H9 (cell line): ENCODE measurements around the gene FMNL1. TPM values are rescaled to one million over a fixed set of nuclear protein-coding genes. Genes with fewer than 3 reads are reported as not detected.

Experiments
- DNase-seq: peaks from one replicate; pipeline ENCODE4 v3.0.0-alpha.2; 2017
- H2AFZ ChIP-seq: one replicate; pipeline ENCODE4 v1.6.1; 2013; ENCODE audit warnings: mild to moderate bottlenecking, low read length, control low read depth, moderate library complexity
- H2AK5ac ChIP-seq: 2 replicates; pipeline ENCODE4 v1.6.1; 2013; ENCODE audit warnings: low read length, control low read depth, mixed read lengths; ENCODE audit not compliant: insufficient read length
- H2BK120ac ChIP-seq: one replicate; pipeline ENCODE4 v1.6.1; 2013; ENCODE audit warnings: low read depth, mild to moderate bottlenecking, low read length, control low read depth, inconsistent platforms; ENCODE audit not compliant: poor library complexity, severe bottlenecking
- H2BK12ac ChIP-seq: 2 replicates; pipeline ENCODE4 v1.6.1; 2013; ENCODE audit warnings: low read length, control low read depth, mixed read lengths, low read depth; ENCODE audit not compliant: insufficient read length
- H2BK15ac ChIP-seq: 2 replicates; pipeline ENCODE4 v1.6.1; 2013; ENCODE audit warnings: low read depth, low read length, control low read depth
- H2BK20ac ChIP-seq: one replicate; pipeline ENCODE4 v1.6.1; 2013; ENCODE audit warnings: low read depth, mild to moderate bottlenecking, low read length, control low read depth, inconsistent platforms; ENCODE audit not compliant: poor library complexity, severe bottlenecking
- H2BK5ac ChIP-seq: 2 replicates; pipeline ENCODE4 v1.6.1; 2013; ENCODE audit warnings: low read length, control low read depth, mixed read lengths; ENCODE audit not compliant: insufficient read length
- H3K14ac ChIP-seq: 2 replicates; pipeline ENCODE4 v1.6.1; 2013; ENCODE audit warnings: low read length, control low read depth; ENCODE audit not compliant: insufficient read depth
- H3K18ac ChIP-seq: 2 replicates; pipeline ENCODE4 v1.6.1; 2013; ENCODE audit warnings: low read depth, mild to moderate bottlenecking, mixed read lengths, low read length, control low read depth; ENCODE audit not compliant: insufficient read length
- H3K23ac ChIP-seq: 2 replicates; pipeline ENCODE4 v1.6.1; 2013; ENCODE audit warnings: low read length, control low read depth, mixed read lengths, low read depth; ENCODE audit not compliant: insufficient read length
- H3K23me2 ChIP-seq: 2 replicates; pipeline ENCODE4 v1.6.1; 2013; ENCODE audit warnings: low read depth, mild to moderate bottlenecking, mixed read lengths, low read length, control low read depth; ENCODE audit not compliant: insufficient read length, poor library complexity, severe bottlenecking
- H3K27ac ChIP-seq: 2 replicates; pipeline ENCODE4 v1.5.1; 2013; ENCODE audit warnings: low read length, control low read depth, mixed read lengths, low read depth; ENCODE audit not compliant: insufficient read length
- H3K27me3 ChIP-seq: 2 replicates; pipeline ENCODE4 v1.6.1; 2013; ENCODE audit warnings: low read length, control low read depth, inconsistent platforms; ENCODE audit not compliant: insufficient read depth
- H3K4ac ChIP-seq: 2 replicates; pipeline ENCODE4 v1.6.1; 2013; ENCODE audit warnings: low read depth, mild to moderate bottlenecking, control low read depth, inconsistent platforms, low read length, moderate library complexity
- H3K4me1 ChIP-seq: 2 replicates; pipeline ENCODE4 v1.6.1; 2013; ENCODE audit warnings: low read length, control low read depth, inconsistent platforms; ENCODE audit not compliant: insufficient read depth
- H3K4me2 ChIP-seq: 2 replicates; pipeline ENCODE4 v1.6.1; 2013; ENCODE audit warnings: low read length, control low read depth, mixed read lengths; ENCODE audit not compliant: insufficient read length, insufficient read depth
- H3K56ac ChIP-seq: 2 replicates; pipeline ENCODE4 v1.6.1; 2013; ENCODE audit warnings: low read depth, mild to moderate bottlenecking, mixed read lengths, low read length, control low read depth; ENCODE audit not compliant: insufficient read length
- H3K79me1 ChIP-seq: 2 replicates; pipeline ENCODE4 v1.6.1; 2013; ENCODE audit warnings: low read depth, mild to moderate bottlenecking, moderate library complexity, low read length, control low read depth, inconsistent platforms; ENCODE audit not compliant: insufficient read depth, poor library complexity, severe bottlenecking
- H3K79me2 ChIP-seq: 2 replicates; pipeline ENCODE4 v1.6.1; 2013; ENCODE audit warnings: low read length, control low read depth, inconsistent platforms; ENCODE audit not compliant: insufficient read depth
- H3K9ac ChIP-seq: 2 replicates; pipeline ENCODE4 v1.6.1; 2013; ENCODE audit warnings: low read length, control low read depth, mixed read lengths; ENCODE audit not compliant: insufficient read length; ENCODE audit errors: extremely low read depth
- H3K9me3 ChIP-seq: one replicate; pipeline ENCODE4 v1.6.1; 2013; ENCODE audit warnings: low read depth, low read length, inconsistent platforms; ENCODE audit not compliant: control insufficient read depth
- H3T11ph ChIP-seq: one replicate; pipeline ENCODE4 v1.6.1; 2013; ENCODE audit warnings: mild to moderate bottlenecking, low read length, control low read depth, inconsistent platforms
- H4K20me1 ChIP-seq: one replicate; pipeline ENCODE4 v1.6.1; 2013; ENCODE audit not compliant: control insufficient read depth, insufficient read length, insufficient read depth
- H4K5ac ChIP-seq: 2 replicates; pipeline ENCODE4 v1.6.1; 2013; ENCODE audit warnings: low read depth, mild to moderate bottlenecking, mixed read lengths, low read length, control low read depth; ENCODE audit not compliant: insufficient read length
- H4K8ac ChIP-seq: replicated peaks from 2 replicates; pipeline ENCODE4 v1.6.1; 2013; ENCODE audit warnings: low read length, control low read depth, mixed read lengths, low read depth; ENCODE audit not compliant: insufficient read length
- H4K91ac ChIP-seq: 2 replicates; pipeline ENCODE4 v1.6.1; 2013; ENCODE audit warnings: low read depth, mild to moderate bottlenecking, moderate library complexity, mixed read lengths, low read length, control low read depth; ENCODE audit not compliant: insufficient read length
- H3K27ac Mint-ChIP-seq, 3 experiments: 2 replicates in 2 of 3; 3 replicates in 1 of 3; pipeline ENCODE4 v1.8.0; 2020 to 2021; ENCODE audit warnings: mixed read lengths in 3 of 3, mild to moderate bottlenecking in 1 of 3, moderate library complexity in 1 of 3
- H3K27me3 Mint-ChIP-seq: 2 replicates; pipeline ENCODE4 v1.8.0; 2021; ENCODE audit warnings: low read depth, mild to moderate bottlenecking, moderate library complexity, mixed read lengths
- H3K36me3 Mint-ChIP-seq, 3 experiments: 2 replicates in 2 of 3; 3 replicates in 1 of 3; pipeline ENCODE4 v1.8.0; 2020 to 2021; ENCODE audit warnings: low read depth in 3 of 3, mixed read lengths in 3 of 3; ENCODE audit not compliant: insufficient read depth in 1 of 3
- H3K4me1 Mint-ChIP-seq, 2 experiments: 2 replicates each; pipeline ENCODE4 v1.8.0; 2020; ENCODE audit warnings: mixed read lengths in 2 of 2
- H3K4me3 Mint-ChIP-seq, 2 experiments: 2 replicates in 1 of 2; 3 replicates in 1 of 2; pipeline ENCODE4 v1.8.0; 2020 to 2021; ENCODE audit warnings: mild to moderate bottlenecking in 2 of 2, mixed read lengths in 2 of 2, moderate library complexity in 1 of 2
- H3K9me3 Mint-ChIP-seq, 2 experiments: 2 replicates in 1 of 2; 3 replicates in 1 of 2; pipeline ENCODE4 v1.8.0; 2020; ENCODE audit warnings: mild to moderate bottlenecking in 2 of 2, mixed read lengths in 2 of 2, moderate library complexity in 1 of 2
- WGBS: extraction: QIAGEN DNeasy Blood & Tissue Kit; methylation state at CpG from one replicate; pipeline ENCODE4 v1.1.7; 2013; ENCODE audit warnings: missing lambda C conversion rate, low lambda C conversion rate, mixed read lengths; ENCODE audit not compliant: insufficient read length; ENCODE audit errors: extremely low coverage; 5-methylcytosine and 5-hydroxymethylcytosine counted together
- total RNA-seq: library from RNA; stranded (reverse); gene quantifications from 2 replicates; pipeline ENCODE4 v1.2.1, GENCODE V29; 2021
- TF ChIP-seq, protein P1 (sequence below): fragments of 200-600 bp; sonication (generic); conservative IDR thresholded peaks from 3 replicates; pipeline ENCODE4 v1.8.0; 2021; ENCODE audit warnings: antibody characterized with exemption, mild to moderate bottlenecking

The FMNL1 gene
- total RNA-seq, 1 experiment from 2014 or later: 6.9 TPM

DNA sequence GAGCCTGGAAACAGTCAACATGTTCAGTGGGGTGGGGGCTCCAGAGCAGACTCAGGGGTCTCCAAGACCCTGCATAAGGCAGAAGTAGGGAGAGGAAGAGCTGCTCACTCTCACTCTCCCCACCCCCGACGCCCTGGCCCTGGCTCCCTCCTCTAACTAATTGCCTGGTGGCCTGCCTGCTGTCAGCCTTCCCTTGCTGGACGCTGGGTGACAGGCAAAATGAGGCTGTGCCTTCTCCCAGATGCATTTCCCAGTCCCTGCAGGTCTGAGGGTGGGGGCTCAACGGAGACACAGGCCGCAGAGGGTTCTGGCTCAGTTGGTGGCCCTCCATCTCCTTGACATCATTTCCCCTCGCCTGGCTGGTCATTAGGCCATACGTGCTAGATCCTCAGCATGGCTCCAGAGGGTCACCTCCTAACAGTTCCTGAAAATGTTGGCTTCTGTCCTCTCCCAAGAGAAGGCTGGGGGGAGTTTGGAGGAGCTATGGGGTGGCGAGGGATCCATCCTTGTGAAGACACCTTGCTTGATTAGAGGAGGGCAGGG is 1.4 kb downstream of the FMNL1 start:
- H3K4me1 ChIP-seq: no peaks in the 10 kb centered on the region
- no peak overlapping the region for H4K91ac ChIP-seq
- H4K5ac ChIP-seq: no peak overlapping the region
- peaks cover 10% of the 10 kb centered on the region for H3K23me2 ChIP-seq
- H3K36me3 Mint-ChIP-seq: no peaks in the 10 kb centered on the region
- TF ChIP-seq, protein P1, sequence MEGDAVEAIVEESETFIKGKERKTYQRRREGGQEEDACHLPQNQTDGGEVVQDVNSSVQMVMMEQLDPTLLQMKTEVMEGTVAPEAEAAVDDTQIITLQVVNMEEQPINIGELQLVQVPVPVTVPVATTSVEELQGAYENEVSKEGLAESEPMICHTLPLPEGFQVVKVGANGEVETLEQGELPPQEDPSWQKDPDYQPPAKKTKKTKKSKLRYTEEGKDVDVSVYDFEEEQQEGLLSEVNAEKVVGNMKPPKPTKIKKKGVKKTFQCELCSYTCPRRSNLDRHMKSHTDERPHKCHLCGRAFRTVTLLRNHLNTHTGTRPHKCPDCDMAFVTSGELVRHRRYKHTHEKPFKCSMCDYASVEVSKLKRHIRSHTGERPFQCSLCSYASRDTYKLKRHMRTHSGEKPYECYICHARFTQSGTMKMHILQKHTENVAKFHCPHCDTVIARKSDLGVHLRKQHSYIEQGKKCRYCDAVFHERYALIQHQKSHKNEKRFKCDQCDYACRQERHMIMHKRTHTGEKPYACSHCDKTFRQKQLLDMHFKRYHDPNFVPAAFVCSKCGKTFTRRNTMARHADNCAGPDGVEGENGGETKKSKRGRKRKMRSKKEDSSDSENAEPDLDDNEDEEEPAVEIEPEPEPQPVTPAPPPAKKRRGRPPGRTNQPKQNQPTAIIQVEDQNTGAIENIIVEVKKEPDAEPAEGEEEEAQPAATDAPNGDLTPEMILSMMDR: no peak
- peaks cover 20 to 44% of the 10 kb centered on the region in 2 experiments for H3K4me1 Mint-ChIP-seq
- H2BK15ac ChIP-seq: no peak overlapping the region
- H3K18ac ChIP-seq: no peak overlapping the region
- H3K79me1 ChIP-seq: no peaks in the 10 kb centered on the region
- no peak overlapping the region for H3K23ac ChIP-seq
- H2AK5ac ChIP-seq: no peak overlapping the region
- peak; percentile 43 for DNase-seq
- H3K4me2 ChIP-seq: peak overlapping the region; percentile 67
- H3K9me3 ChIP-seq: no peaks in the 10 kb centered on the region
- H2BK120ac ChIP-seq: no peak overlapping the region
- H3K4ac ChIP-seq: no peak overlapping the region
- no peak overlapping the region for H2AFZ ChIP-seq
- peak overlapping the region; percentile 66 to 84 for H3K4me3 Mint-ChIP-seq
- H3K27ac ChIP-seq: no peak overlapping the region
- no peak overlapping the region for H4K8ac ChIP-seq
- H3K9ac ChIP-seq: no peak overlapping the region
- H3K56ac ChIP-seq: no peak overlapping the region
- H3K79me2 ChIP-seq: no peaks in the 10 kb centered on the region
- no peak overlapping the region for H3K14ac ChIP-seq
- H3K9me3 Mint-ChIP-seq: no peaks in the 10 kb centered on the region; a peak in 1 of 5 replicates
- WGBS: no CpG with 5 or more reads among the region's 8 CpGs
- peaks cover 13% of the 10 kb centered on the region for H3K27me3 ChIP-seq
- H3T11ph ChIP-seq: no peak overlapping the region
- no peak overlapping the region for H2BK5ac ChIP-seq
- peaks cover 73% of the 10 kb centered on the region for H3K27me3 Mint-ChIP-seq
- H3K27ac Mint-ChIP-seq: no peak overlapping the region
- no peak overlapping the region for H2BK12ac ChIP-seq
- no peak overlapping the region for H2BK20ac ChIP-seq
- no peaks in the 10 kb centered on the region for H4K20me1 ChIP-seq
